Suppressor macrophage treated with lipopolysaccharide for 1 hour (primary cell): Measurements from ENCODE around the gene SGK1.

Experiments
- DNase-seq, 3 donors: peaks; one replicate each; pipeline ENCODE4 v3.0.0-alpha.2; 2020 to 2022

The SGK1 gene

GRCh38 chr6:134317471-134318131, at the start of gene SGK1:
Gene SGK1, minus strand, starts transcription at chr6:134318112. Its CDS starts 652 bp downstream, at chr6:134317460.
- no peak for DNase-seq

GRCh38 chr6:134363323-134364039, 45.6 kb upstream of the SGK1 start:
- DNase-seq: peak; percentile 43 to 68 (median 67)

- no peak for DNase-seq
Observed at GRCh38 chr6:134361011-134361410, 43.1 kb upstream of the SGK1 start.

GRCh38 chr6:134359302-134359701, 41.4 kb upstream of the SGK1 start:
- no peak for DNase-seq

GRCh38 chr6:134358320-134358719, 40.4 kb upstream of the SGK1 start:
- DNase-seq: peak; percentile 46 to 60 (median 57)

- peak in 2 of 3 donors; percentile 59 to 64 for DNase-seq
Observed at GRCh38 chr6:134357022-134357487, 39.1 kb upstream of the SGK1 start.

GRCh38 chr6:134356405-134356804, 38.5 kb upstream of the SGK1 start:
- DNase-seq: no peak

- peak; percentile 51 to 72 (median 72) for DNase-seq
Observed at GRCh38 chr6:134352786-134353480, 35.0 kb upstream of the SGK1 start.

- peak in 1 of 3 donors; percentile 15 for DNase-seq
Observed at GRCh38 chr6:134351615-134352474, 33.9 kb upstream of the SGK1 start.

- no peak for DNase-seq
Observed at GRCh38 chr6:134347885-134348805, 30.2 kb upstream of the SGK1 start.

GRCh38 chr6:134346932-134347545, 29.1 kb upstream of the SGK1 start:
- DNase-seq: no peak

- peak in 2 of 3 donors; percentile 33 to 36 for DNase-seq
Observed at GRCh38 chr6:134345789-134346188, 27.9 kb upstream of the SGK1 start.

- DNase-seq: no peak
Observed at GRCh38 chr6:134343066-134343465, 25.2 kb upstream of the SGK1 start.

GRCh38 chr6:134341999-134342567, 24.2 kb upstream of the SGK1 start:
- no peak for DNase-seq

- peak; percentile 35 to 70 (median 65) for DNase-seq
Observed at GRCh38 chr6:134340179-134340975, 22.5 kb upstream of the SGK1 start.

- DNase-seq: no peak
Observed at GRCh38 chr6:134339216-134339615, 21.3 kb upstream of the SGK1 start.

GRCh38 chr6:134331256-134331655, 13.3 kb upstream of the SGK1 start:
- no peak for DNase-seq

- DNase-seq: no peak
Observed at GRCh38 chr6:134330555-134330954, 12.6 kb upstream of the SGK1 start.

- DNase-seq: no peak
Observed at GRCh38 chr6:134328792-134329191, 10.9 kb upstream of the SGK1 start.

GRCh38 chr6:134328138-134328537, 10.2 kb upstream of the SGK1 start:
- DNase-seq: no peak
